Measurements from ENCODE around the gene ZDHHC11B. TPM values are rescaled to one million over a fixed set of nuclear protein-coding genes. Genes with fewer than 3 reads are reported as not detected.
"Not testable (repeated sequence)": the region's sequence is repeated elsewhere in the genome, so short reads cannot be mapped to it uniquely, and the experiment has no call there.

Gene ZDHHC11B
- total and polyA plus RNA-seq, 2 of the 13 experiments (the other 11 are each of a cell fraction or from before 2014, with no cell fraction given), result 0.11 to 0.12 TPM

DNA sequence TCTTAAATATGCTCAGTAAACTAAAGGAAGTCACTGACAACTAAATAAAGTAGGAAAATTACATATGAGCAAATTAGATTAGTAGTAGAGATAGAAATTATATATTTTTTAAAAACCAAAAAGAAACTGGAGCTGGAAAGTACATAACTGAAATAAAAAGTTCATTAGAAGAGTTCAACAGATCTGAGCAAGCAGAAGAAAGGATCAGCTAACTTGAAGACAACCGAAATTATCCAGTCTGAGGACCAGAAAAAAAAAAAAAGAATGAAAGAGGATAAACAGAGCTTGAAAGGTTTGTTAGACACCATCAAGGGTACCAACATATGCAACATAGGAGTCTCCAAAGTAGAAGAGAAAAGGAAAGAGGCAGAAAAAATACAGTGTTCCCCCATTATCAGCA is 65.2 kb downstream of the ZDHHC11B start:
- intact Hi-C loops (cut with micrococcal nuclease; ENCODE audit: unreplicated experiment); H3K4me1 ChIP-seq (ENCODE audit: insufficient read depth, low read length); FAIRE-seq; H3K9ac ChIP-seq (ENCODE audit: insufficient read depth, low read depth, low read length); DNase-seq (ENCODE audit: low spot score); H3K4me3 ChIP-seq (replicated peaks in 1 of 3; ENCODE audit: insufficient read depth in 1 of 3, low read depth in 2 of 3, low read length in 3 of 3); H3K79me2 ChIP-seq (ENCODE audit: insufficient read depth, low read length); H3K27ac ChIP-seq (ENCODE audit: extremely low read length, insufficient read depth, low read length); CTCF ChIA-PET (ENCODE audit: low intra/inter-chr PET ratio, low total read pairs); ATAC-seq; H4K20me1 ChIP-seq (ENCODE audit: insufficient read depth, low read length); H3K36me3 ChIP-seq (replicated peaks in 1 of 2; ENCODE audit: control insufficient read depth in 1 of 2, insufficient read depth in 2 of 2, low read length in 2 of 2); H3K9me3 ChIP-seq (ENCODE audit: low read length); BruUV-seq (replicated peaks); H3K27me3 ChIP-seq (ENCODE audit: control insufficient read depth in 1 of 2, insufficient read depth in 2 of 2, low read length in 2 of 2); H2AFZ ChIP-seq (ENCODE audit: low read length); POLR2A ChIA-PET; H3K4me2 ChIP-seq (ENCODE audit: low read depth, low read length): not testable (repeated sequence)
- WGBS (ENCODE audit: low lambda C conversion rate), result 3% methylated on average over 1 of the region's 1 CpG
- in situ Hi-C loops (cut with HindIII; ENCODE audit: extremely low pct_ligation_motif_present, low pct_unique_long_range_greater_than_20kb), result loop anchor here (5.0 kb wide), 1 partner anchor 78 kb away; no protein-coding TSS in a partner anchor
- TF ChIP-seq ZNF160 (CRISPR knock-in tag; IDR thresholded peaks at IDR 0.05), result peak; percentile 97

DNA sequence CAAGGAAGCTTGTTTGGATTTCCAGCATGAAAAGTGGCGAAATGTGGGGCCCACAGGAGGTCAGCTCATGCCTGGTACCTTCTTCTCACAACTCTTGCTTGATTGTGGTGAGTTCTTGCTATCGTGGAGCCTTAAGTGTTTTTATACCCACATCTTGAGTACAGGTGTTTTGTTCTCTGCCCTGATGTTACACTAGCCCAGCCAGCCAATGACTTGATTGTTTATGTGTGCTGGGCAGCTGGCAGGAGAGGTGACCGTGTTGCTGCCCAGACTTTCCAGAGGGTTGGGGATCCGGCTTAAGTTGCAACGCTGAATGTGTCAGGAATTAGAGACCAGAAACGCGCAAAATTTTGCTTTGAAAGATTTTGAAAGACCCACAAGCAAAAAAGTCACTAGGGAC is 67.4 kb downstream of the ZDHHC11B start:
- ChIA-PET POLR2A (no interaction called here), CTCF (ENCODE audit: low intra/inter-chr PET ratio, low total read pairs) (no interaction called here)
- TF ChIP-seq ZNF484 (CRISPR knock-in tag; IDR thresholded peaks at IDR 0.05; ENCODE audit: borderline replicate concordance, low read depth) (no peak), MAZ (IDR thresholded peaks at IDR 0.05; ENCODE audit: borderline replicate concordance, low read depth, low read length) (no peak), MAZ (CRISPR knock-in tag; IDR thresholded peaks at IDR 0.05; ENCODE audit: low read depth) (no peak), ZNF441 (CRISPR knock-in tag; IDR thresholded peaks at IDR 0.05; ENCODE audit: borderline replicate concordance) (no peak), CHD2 (IDR thresholded peaks at IDR 0.05; ENCODE audit: low read depth, low read length) (no peak), FOXJ3 (CRISPR knock-in tag; IDR thresholded peaks at IDR 0.05; ENCODE audit: borderline replicate concordance) (no peak), NCOA5 (CRISPR knock-in tag; IDR thresholded peaks at IDR 0.05) (no peak), ZC3H4 (CRISPR knock-in tag; IDR thresholded peaks at IDR 0.05; ENCODE audit: borderline replicate concordance) (no peak), SOX6 (IDR thresholded peaks at IDR 0.05) (no peak), SOX6 (CRISPR knock-in tag; IDR thresholded peaks at IDR 0.05) (no peak)
- TF ChIP-seq, protein P1, sequence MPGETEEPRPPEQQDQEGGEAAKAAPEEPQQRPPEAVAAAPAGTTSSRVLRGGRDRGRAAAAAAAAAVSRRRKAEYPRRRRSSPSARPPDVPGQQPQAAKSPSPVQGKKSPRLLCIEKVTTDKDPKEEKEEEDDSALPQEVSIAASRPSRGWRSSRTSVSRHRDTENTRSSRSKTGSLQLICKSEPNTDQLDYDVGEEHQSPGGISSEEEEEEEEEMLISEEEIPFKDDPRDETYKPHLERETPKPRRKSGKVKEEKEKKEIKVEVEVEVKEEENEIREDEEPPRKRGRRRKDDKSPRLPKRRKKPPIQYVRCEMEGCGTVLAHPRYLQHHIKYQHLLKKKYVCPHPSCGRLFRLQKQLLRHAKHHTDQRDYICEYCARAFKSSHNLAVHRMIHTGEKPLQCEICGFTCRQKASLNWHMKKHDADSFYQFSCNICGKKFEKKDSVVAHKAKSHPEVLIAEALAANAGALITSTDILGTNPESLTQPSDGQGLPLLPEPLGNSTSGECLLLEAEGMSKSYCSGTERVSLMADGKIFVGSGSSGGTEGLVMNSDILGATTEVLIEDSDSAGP (CRISPR knock-in tag; IDR thresholded peaks at IDR 0.05; ENCODE audit: borderline replicate concordance), result no peak
- TF ChIP-seq, protein P2, sequence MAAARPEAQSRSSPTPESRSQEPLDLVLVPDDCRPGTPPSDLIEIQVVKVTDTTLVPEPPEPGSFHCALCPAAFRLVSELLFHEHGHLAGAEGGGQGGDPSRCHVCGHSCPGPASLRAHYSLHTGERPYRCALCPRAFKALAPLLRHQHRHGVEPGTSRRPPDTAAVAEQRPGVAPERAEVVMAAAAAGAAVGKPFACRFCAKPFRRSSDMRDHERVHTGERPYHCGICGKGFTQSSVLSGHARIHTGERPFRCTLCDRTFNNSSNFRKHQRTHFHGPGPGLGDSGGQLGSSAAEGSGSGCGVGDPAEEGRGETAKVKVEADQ (CRISPR knock-in tag; IDR thresholded peaks at IDR 0.05; ENCODE audit: borderline replicate concordance), result no peak
- TF ChIP-seq, protein P3, sequence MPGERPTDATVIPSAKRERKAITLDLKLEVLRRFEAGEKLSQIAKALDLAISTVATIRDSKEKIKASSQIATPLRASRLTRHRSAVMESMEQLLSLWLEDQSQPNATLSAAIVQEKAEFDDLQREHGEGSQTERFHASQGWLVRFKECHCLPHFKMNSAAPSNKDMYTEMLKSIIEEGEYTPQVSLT (CRISPR knock-in tag; IDR thresholded peaks at IDR 0.05; ENCODE audit: borderline replicate concordance, low read depth), result no peak
- TF ChIP-seq, protein P4, sequence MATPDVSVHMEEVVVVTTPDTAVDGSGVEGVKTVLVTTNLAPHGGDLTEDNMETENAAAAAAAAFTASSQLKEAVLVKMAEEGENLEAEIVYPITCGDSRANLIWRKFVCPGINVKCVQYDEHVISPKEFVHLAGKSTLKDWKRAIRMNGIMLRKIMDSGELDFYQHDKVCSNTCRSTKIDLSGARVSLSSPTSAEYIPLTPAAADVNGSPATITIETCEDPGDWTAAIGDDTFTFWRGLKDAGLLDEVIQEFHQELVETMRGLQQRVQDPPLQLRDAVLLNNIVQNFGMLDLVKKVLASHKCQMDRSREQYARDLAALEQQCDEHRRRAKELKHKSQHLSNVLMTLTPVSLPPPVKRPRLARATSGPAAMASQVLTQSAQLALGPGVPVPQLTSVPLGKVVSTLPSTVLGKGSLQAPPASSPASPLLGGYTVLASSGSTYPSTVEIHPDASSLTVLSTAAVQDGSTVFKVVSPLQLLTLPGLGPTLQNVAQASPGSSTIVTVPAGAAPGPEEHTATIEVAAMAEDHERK (CRISPR knock-in tag; IDR thresholded peaks at IDR 0.05; ENCODE audit: low read depth), result no peak
- Histone ChIP-seq H2AFZ (ENCODE audit: low read length) (no peak overlapping the region), H3K27me3 (ENCODE audit: control insufficient read depth in 1 of 2, insufficient read depth in 2 of 2, low read length in 2 of 2) (no peaks in the 10 kb centered on the region), H3K4me3 (replicated peaks in 1 of 3; ENCODE audit: insufficient read depth in 1 of 3, low read depth in 2 of 3, low read length in 3 of 3) (no peak overlapping the region), H3K27ac (ENCODE audit: extremely low read length, insufficient read depth, low read length) (no peak overlapping the region), H3K36me3 (replicated peaks in 1 of 2; ENCODE audit: control insufficient read depth in 1 of 2, insufficient read depth in 2 of 2, low read length in 2 of 2) (no peaks in the 10 kb centered on the region), H3K9ac (ENCODE audit: insufficient read depth, low read depth, low read length) (no peak overlapping the region), H3K9me3 (ENCODE audit: low read length) (peaks cover 6% of the 10 kb centered on the region; the same call in 1 of the 2 replicates), H3K79me2 (ENCODE audit: insufficient read depth, low read length) (no peaks in the 10 kb centered on the region), H3K4me1 (ENCODE audit: insufficient read depth, low read length) (no peaks in the 10 kb centered on the region), H4K20me1 (ENCODE audit: insufficient read depth, low read length) (no peaks in the 10 kb centered on the region), H3K4me2 (ENCODE audit: low read depth, low read length) (no peak overlapping the region)
- ATAC-seq (no peak), FAIRE-seq (no peak), DNase-seq (ENCODE audit: low spot score) (no peak)
- intact Hi-C loops (cut with micrococcal nuclease; ENCODE audit: unreplicated experiment), result no loop called here
- in situ Hi-C loops (cut with HindIII; ENCODE audit: extremely low pct_ligation_motif_present, low pct_unique_long_range_greater_than_20kb), result loop anchor here (5.0 kb wide), 1 partner anchor 80 kb away; no protein-coding TSS in a partner anchor
- no TSS peak for BruUV-seq (replicated peaks)
- WGBS (ENCODE audit: low lambda C conversion rate), result 28% methylated on average over 7 of the region's 7 CpGs
